ENCODE data around the gene SWAP70.

- TF ChIP-seq TSHZ2 (CRISPR knock-in tag; IDR thresholded peaks at IDR 0.05): no peak
- TF ChIP-seq ZFP30 (CRISPR knock-in tag; IDR thresholded peaks at IDR 0.05): no peak
- TF ChIP-seq ISL1 (CRISPR knock-in tag; IDR thresholded peaks at IDR 0.05): no peak
- no peak for TF ChIP-seq PPARA (CRISPR knock-in tag; IDR thresholded peaks at IDR 0.05; ENCODE audit: borderline replicate concordance)
- TF ChIP-seq ZFP3 (CRISPR knock-in tag; IDR thresholded peaks at IDR 0.05): no peak
Measured at GRCh38 chr11:9664276-9665171, 647 bp downstream of the SWAP70 start.
